PFSK-1 (cell line): ENCODE data around the gene RIPK4.

Source experiments
- POLR2AphosphoS5 ChIP-seq: IDR thresholded peaks from 2 replicates; pipeline ENCODE4 v1.6.1; 2012; ENCODE audit warnings: low read depth, mild to moderate bottlenecking, control low read depth, low read length, moderate library complexity
- TAF1 ChIP-seq: IDR thresholded peaks from 2 replicates; pipeline ENCODE4 v1.6.1; 2012; ENCODE audit warnings: low read length, control low read depth, borderline replicate concordance; ENCODE audit not compliant: insufficient read depth

GRCh38 chr21:41717573-41718330 is 49.1 kb downstream of the RIPK4 start:
- no peak for TF ChIP-seq TAF1
- no peak for TF ChIP-seq POLR2AphosphoS5
